Measurements from ENCODE around the gene THBS2. TPM values are rescaled to one million over a fixed set of nuclear protein-coding genes. Genes with fewer than 3 reads are reported as not detected.

Gene THBS2
- total and polyA plus RNA-seq, 2 donors: 2.6 to 4.2 TPM

GRCh38 chr6:169166896-169167580 lies 86.6 kb downstream of the THBS2 start:
- H3K4me3 ChIP-seq (ENCODE audit: low read length in 2 of 2): no peak overlapping the region
- H3K36me3 ChIP-seq (ENCODE audit: control insufficient read depth in 2 of 2, insufficient read depth in 2 of 2, low read length in 1 of 2): no peaks in the 10 kb centered on the region
- no peaks in the 10 kb centered on the region for H3K4me1 ChIP-seq (ENCODE audit: control insufficient read depth in 2 of 2, insufficient read depth in 2 of 2, low read length in 2 of 2)
- no peak overlapping the region for H3K27ac ChIP-seq (ENCODE audit: low read depth in 1 of 2, low read length in 1 of 2)
- H3K9me3 ChIP-seq (ENCODE audit: control insufficient read depth in 2 of 2, insufficient read depth in 1 of 2, low read length in 1 of 2): peaks cover 0 to 22% of the 10 kb centered on the region in 2 donors
- 97% methylated on average over 40 of the region's 40 CpGs for WGBS
- no peak for DNase-seq (ENCODE audit: low read depth in 6 of 9, low spot score in 9 of 9)
- no peaks in the 10 kb centered on the region for H3K27me3 ChIP-seq (ENCODE audit: control insufficient read depth in 2 of 2, insufficient read depth in 1 of 2, low read length in 1 of 2)
